GM18526 (cell line): ENCODE measurements around the gene KCNJ15.

Experiments used
- POLR2A ChIP-seq: IDR thresholded peaks from 3 replicates; pipeline ENCODE4 v1.6.1; 2011; ENCODE audit not compliant: insufficient read length; ENCODE audit errors: extremely low read depth

The KCNJ15 gene

GRCh38 chr21:38297871-38298270, 41.1 kb downstream of the KCNJ15 start:
- no peak for TF ChIP-seq POLR2A

- TF ChIP-seq POLR2A, result no peak
These were observed 42.0 kb downstream of the KCNJ15 start for GRCh38 chr21:38298832-38299231.

GRCh38 chr21:38299671-38300070, 42.9 kb downstream of the KCNJ15 start:
- TF ChIP-seq POLR2A, result no peak

- TF ChIP-seq POLR2A, result no peak
These were observed 43.4 kb downstream of the KCNJ15 start for GRCh38 chr21:38300141-38300578.

- no peak for TF ChIP-seq POLR2A
These were observed 44.8 kb downstream of the KCNJ15 start for GRCh38 chr21:38301321-38302214.

- TF ChIP-seq POLR2A, result no peak
These were observed 46.5 kb downstream of the KCNJ15 start for GRCh38 chr21:38303300-38303699.

GRCh38 chr21:38306433-38307141, 49.8 kb downstream of the KCNJ15 start:
- TF ChIP-seq POLR2A, result no peak

DNA sequence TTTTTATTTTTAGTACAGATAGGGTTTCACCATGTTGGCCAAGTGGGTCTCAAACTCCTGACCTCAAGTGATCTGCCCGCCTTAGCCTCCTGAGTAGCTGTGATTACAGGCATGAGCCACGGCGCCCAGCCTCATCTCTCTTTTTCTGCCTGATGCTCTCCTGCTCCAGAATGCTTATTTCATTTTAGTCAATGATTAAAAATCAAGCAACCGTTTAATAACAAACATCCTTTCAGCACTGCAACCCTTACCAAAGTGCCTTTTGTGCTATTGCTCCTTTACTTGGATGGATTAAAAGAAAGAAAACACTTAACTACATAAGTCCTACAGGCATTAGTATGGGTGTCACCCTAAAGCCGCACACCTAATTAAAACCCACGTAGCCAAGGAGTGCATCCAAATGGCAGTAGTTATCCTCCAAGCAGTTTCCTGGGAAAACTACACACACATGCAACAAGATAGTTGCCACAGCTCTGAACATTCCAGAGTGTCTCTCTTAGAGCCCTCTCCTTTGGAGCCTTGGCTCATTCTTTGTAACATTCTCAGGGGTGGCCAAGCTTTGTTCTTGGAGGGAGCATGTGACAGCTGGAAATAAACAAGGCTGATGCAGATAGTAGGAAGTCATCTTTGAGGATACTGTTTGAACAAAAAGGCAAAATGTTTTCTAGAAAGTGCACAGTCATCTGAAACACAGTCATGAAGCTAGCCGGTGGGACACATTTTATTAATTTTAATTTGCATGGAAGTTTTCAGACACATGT, 51.2 kb downstream of the KCNJ15 start:
- TF ChIP-seq POLR2A, result no peak

- no peak for TF ChIP-seq POLR2A
These were observed 51.8 kb downstream of the KCNJ15 start for GRCh38 chr21:38308532-38309119.

DNA sequence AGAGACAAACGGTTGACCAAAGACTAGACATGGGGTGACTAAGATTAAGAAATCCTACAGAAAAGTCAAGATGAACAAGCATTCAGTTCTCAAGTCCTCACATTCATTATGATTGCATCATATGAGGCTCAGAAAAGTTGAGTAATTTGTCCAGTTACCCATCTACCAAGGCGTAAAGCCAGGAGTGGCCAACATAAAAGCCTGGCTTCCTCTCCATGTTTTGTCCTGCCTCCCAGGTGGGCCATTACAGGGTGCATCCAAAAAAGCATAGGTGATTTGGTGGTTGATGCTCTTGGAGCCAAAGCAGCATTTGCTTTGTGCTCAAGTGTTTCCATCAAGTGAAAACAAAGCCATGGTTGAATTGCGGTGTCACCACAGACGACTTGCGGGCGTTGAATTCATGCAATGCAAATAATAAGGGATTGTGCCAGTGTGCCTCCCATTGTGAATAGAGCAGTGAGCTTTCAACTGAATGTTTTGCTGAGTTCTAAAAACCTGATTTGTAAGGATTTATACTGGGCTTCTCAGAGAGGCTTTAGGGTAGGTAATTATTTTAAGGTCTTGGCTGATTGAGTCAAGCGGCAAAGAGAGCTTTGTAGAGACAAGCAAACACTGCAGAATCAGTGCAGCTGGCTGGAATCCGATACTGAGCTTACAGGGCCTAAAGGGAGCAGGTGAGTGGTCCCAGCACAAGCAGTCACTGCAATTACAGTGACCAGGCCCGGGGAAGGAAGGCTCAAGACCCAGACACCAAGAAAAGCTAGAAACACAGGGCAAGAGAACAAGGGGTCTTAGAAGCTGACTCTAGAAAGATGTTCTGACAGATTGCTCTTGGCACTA, 54.1 kb downstream of the KCNJ15 start:
- TF ChIP-seq POLR2A, result no peak

DNA sequence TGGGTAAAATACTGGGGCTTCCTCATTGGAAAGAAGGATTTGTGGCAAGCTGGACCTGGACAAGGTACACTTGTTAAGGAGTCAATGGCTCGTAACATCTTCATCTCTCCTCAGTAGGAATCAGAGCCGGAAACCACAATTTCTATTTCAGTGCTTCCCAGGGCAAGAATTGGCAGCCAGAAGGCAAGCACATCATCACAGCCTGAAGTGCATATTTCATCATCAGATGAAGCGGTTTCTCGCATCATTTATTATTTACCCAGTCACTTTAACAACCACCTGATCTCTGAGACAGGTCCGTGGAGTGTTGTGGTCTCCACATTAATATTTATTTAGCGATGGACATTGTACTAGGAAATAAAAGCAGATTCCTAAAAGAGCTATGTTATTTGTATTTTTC, 55.0 kb downstream of the KCNJ15 start:
- TF ChIP-seq POLR2A, result no peak

GRCh38 chr21:38312822-38313221, 56.0 kb downstream of the KCNJ15 start:
- no peak for TF ChIP-seq POLR2A

DNA sequence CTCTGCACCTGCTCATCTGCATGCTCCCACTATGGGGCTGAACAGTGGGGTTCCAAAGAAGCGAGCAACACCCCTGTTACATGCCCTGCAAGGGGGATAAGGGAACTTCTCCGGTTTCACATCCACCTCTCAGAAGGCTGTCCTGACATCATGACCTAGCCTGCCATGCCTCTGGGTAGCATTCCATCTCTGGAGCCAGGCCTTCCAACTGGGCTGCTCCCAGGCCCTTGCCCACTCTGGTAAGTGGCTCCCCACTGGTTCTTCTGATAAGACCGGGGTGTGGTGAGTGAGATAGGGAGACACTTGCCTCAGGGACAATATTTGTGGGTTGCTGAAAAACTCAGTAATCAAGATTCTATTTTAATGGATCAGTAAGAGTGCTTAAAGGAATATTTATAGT, 57.8 kb downstream of the KCNJ15 start:
- no peak for TF ChIP-seq POLR2A

DNA sequence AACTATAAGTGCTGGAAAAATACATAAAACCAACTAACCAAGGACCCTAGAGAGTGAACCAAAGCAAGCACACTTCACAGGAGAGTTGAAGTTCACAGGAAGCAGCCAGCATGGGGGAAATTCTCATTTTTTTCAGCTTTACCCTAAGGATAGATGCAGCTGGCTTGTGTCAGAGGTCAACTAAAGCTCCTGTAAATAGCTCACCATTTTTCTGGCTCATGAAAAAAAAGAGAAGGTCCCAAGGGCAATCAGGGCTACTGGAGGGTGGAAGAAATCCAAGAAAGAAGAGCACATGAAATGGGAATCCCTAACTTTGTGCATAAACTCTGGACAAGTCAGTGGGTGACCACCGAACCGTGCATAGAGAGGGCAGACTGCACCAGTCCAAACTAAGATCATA, 58.3 kb downstream of the KCNJ15 start:
- TF ChIP-seq POLR2A, result no peak
